A673 (cell line): ENCODE results near the gene SEPHS2.

Experiments
- CTCF ChIP-seq: fragments of 300-800, 200-600 bp; sonication (generic); conservative IDR thresholded peaks from 2 replicates; pipeline ENCODE4 v1.5.1; 2017; ENCODE audit warnings: low read depth, mild to moderate bottlenecking, antibody characterized with exemption, low read length, moderate library complexity, mixed read lengths
- EZH2 ChIP-seq: fragments of 200-600 bp; sonication (generic); IDR thresholded peaks from 2 replicates; pipeline ENCODE4 v1.6.1; 2017; ENCODE audit warnings: borderline replicate concordance, low read depth, mild to moderate bottlenecking, mixed read lengths, antibody characterized with exemption, low read length; ENCODE audit not compliant: poor library complexity, severe bottlenecking

DNA sequence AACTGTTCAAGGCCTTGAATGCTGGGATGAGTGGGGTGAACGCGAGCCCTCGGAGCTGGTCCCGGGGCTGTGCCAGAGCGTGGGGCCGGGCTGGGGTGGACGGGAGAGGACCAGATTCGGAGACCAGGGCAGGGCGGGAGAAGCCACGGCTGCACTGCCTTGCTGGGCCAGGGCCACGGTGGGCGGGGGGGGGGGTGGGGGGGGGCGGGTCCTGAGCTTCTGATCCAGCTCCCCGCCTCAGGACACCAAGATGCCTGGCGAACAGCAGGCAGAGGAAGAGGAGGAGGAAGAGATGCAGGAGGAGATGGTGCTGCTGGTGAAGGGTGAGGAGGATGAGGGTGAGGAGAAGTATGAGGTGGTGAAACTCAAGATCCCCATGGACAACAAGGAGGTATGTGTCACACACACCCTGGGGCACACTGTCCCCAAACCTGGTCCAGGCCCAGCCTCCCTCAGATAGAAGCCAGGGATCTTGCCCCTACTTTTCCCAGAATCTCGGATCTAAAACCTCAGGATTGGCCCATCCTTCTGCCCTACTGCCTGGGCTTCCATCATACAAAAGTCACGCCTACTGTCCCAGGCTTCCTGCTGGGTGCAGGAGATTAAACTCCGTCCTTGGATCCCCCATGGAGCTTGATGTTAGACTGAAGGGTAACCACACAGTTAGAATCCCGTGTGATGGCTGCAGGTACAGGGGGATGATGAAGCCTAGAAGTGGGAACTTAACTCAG lies 37.7 kb downstream of the SEPHS2 start:
- TF ChIP-seq CTCF (no peak), EZH2 (no peak)
